Stimulated activated CD4-positive, alpha-beta T cell treated with anti-CD3 and anti-CD28 coated beads, Interleukin-12 subunit alpha, Interleukin-12 subunit beta, amount 100 ng/mL, for 4 hours (primary cell): ENCODE data around the gene SAPCD1.

Experiments
- DNase-seq: peaks from one replicate; pipeline ENCODE4 v3.0.0-alpha.2; 2020

SAPCD1 gene

GRCh38 chr6:31762356-31762755 is at the start of gene SAPCD1:
Gene SAPCD1, plus strand, starts transcription at chr6:31762656. Its CDS starts 399 bp downstream, at chr6:31763055.
- DNase-seq: no peak

GRCh38 chr6:31713465-31713864 is 49.0 kb upstream of the SAPCD1 start:
- no peak for DNase-seq

GRCh38 chr6:31713991-31714684 is 48.3 kb upstream of the SAPCD1 start:
- no peak for DNase-seq

- DNase-seq: no peak
These were observed 47.2 kb upstream of the SAPCD1 start, which contains the start of gene LY6G6D for GRCh38 chr6:31715022-31715958. Gene LY6G6D, plus strand, starts transcription at chr6:31715348. Its CDS starts 8 bp downstream, at chr6:31715356.

- no peak for DNase-seq
These were observed 44.8 kb upstream of the SAPCD1 start for GRCh38 chr6:31717499-31718222.

GRCh38 chr6:31718265-31718664 is 44.2 kb upstream of the SAPCD1 start:
- no peak for DNase-seq

GRCh38 chr6:31719001-31719400 is 43.5 kb upstream of the SAPCD1 start:
- DNase-seq: no peak

GRCh38 chr6:31720196-31720770 is 42.2 kb upstream of the SAPCD1 start:
- DNase-seq: no peak

GRCh38 chr6:31721351-31722020 is 41.0 kb upstream of the SAPCD1 start, which contains the start of gene LY6G6C:
Gene LY6G6C, minus strand, starts transcription at chr6:31721746. Its CDS starts 67 bp downstream, at chr6:31721679.
- DNase-seq: no peak

- no peak for DNase-seq
These were observed 40.3 kb upstream of the SAPCD1 start for GRCh38 chr6:31722173-31722572.

GRCh38 chr6:31723245-31723979 is 39.0 kb upstream of the SAPCD1 start, which contains the start of gene MPIG6B:
Gene MPIG6B, plus strand, starts transcription at chr6:31723373. Its CDS starts 11 bp downstream, at chr6:31723384.
- DNase-seq: no peak

GRCh38 chr6:31723980-31724691 is 38.3 kb upstream of the SAPCD1 start:
- DNase-seq: no peak

GRCh38 chr6:31725502-31726350 is 36.7 kb upstream of the SAPCD1 start:
- DNase-seq: no peak

- no peak for DNase-seq
These were observed 35.3 kb upstream of the SAPCD1 start for GRCh38 chr6:31727034-31727716.

- DNase-seq: no peak
These were observed 34.5 kb upstream of the SAPCD1 start for GRCh38 chr6:31727717-31728671.

- DNase-seq: no peak
These were observed 33.5 kb upstream of the SAPCD1 start, which contains the start of gene DDAH2 for GRCh38 chr6:31728767-31729514. Gene DDAH2, minus strand, starts transcription at chr6:31729299. Its CDS starts 138 bp downstream, at chr6:31729161.

- peak; percentile 74 for DNase-seq
These were observed 32.9 kb upstream of the SAPCD1 start for GRCh38 chr6:31729515-31729978.
